Measurements from ENCODE around the gene GAPDHS.

The GAPDHS gene

GRCh38 chr19:35533201-35533821, at the start of gene GAPDHS:
Gene GAPDHS, plus strand, starts transcription at chr19:35533456. Its CDS starts 72 bp downstream, at chr19:35533528.
- no peak for DNase-seq

- DNase-seq = no peak
Measured at GRCh38 chr19:35484252-35485036, 48.8 kb upstream of the GAPDHS start.

GRCh38 chr19:35486268-35486708, 47.0 kb upstream of the GAPDHS start:
- DNase-seq = no peak

GRCh38 chr19:35487656-35488182, 45.5 kb upstream of the GAPDHS start:
- no peak for DNase-seq

- DNase-seq = no peak
Measured at GRCh38 chr19:35488677-35489076, 44.6 kb upstream of the GAPDHS start.

GRCh38 chr19:35490364-35490763, 42.9 kb upstream of the GAPDHS start, which contains the start of gene KRTDAP:
Gene KRTDAP, minus strand, starts transcription at chr19:35490464. Its CDS starts 22 bp downstream, at chr19:35490442.
- DNase-seq = no peak

GRCh38 chr19:35491836-35492360, 41.4 kb upstream of the GAPDHS start:
- DNase-seq = no peak

- no peak for DNase-seq
Measured at GRCh38 chr19:35493971-35494370, 39.3 kb upstream of the GAPDHS start.

- DNase-seq = peak; percentile 34 to 69
Measured at GRCh38 chr19:35495107-35496064, 37.9 kb upstream of the GAPDHS start.

- no peak for DNase-seq
Measured at GRCh38 chr19:35497406-35497805, 35.9 kb upstream of the GAPDHS start.

GRCh38 chr19:35498220-35498619, 35.0 kb upstream of the GAPDHS start:
- DNase-seq = no peak

GRCh38 chr19:35498984-35499527, 34.2 kb upstream of the GAPDHS start:
- no peak for DNase-seq

GRCh38 chr19:35500611-35501010, 32.6 kb upstream of the GAPDHS start:
- no peak for DNase-seq

GRCh38 chr19:35501684-35502083, 31.6 kb upstream of the GAPDHS start:
- DNase-seq = no peak

- DNase-seq = no peak
Measured at GRCh38 chr19:35502751-35503150, 30.5 kb upstream of the GAPDHS start.

- no peak for DNase-seq
Measured at GRCh38 chr19:35506011-35506410, 27.2 kb upstream of the GAPDHS start.

- no peak for DNase-seq
Measured at GRCh38 chr19:35507561-35507960, 25.7 kb upstream of the GAPDHS start.

GRCh38 chr19:35508129-35508528, 25.1 kb upstream of the GAPDHS start:
- no peak for DNase-seq

GRCh38 chr19:35509018-35509652, 24.1 kb upstream of the GAPDHS start:
- no peak for DNase-seq

GRCh38 chr19:35509861-35510625, 23.2 kb upstream of the GAPDHS start:
- DNase-seq = peak; percentile 63 to 65

GRCh38 chr19:35510626-35510964, 22.7 kb upstream of the GAPDHS start:
- DNase-seq = no peak

Data from SHP77 (cell line).